SU-DHL-6 (cell line): ENCODE data around the gene RAB31.

ENCODE experiments used
- H2AFZ ChIP-seq: fragments of 200-600 bp; sonication (generic); 2 replicates; pipeline ENCODE4 v1.6.1; 2014; ENCODE audit warnings: low read depth, mild to moderate bottlenecking, moderate library complexity, mixed read lengths, antibody characterized with exemption, low read length; ENCODE audit not compliant: severe bottlenecking
- H3F3A ChIP-seq: fragments of 200-600 bp; shearing (Covaris generic); 2 replicates; pipeline ENCODE4 v1.6.0; 2016; ENCODE audit warnings: antibody characterized with exemption, mild to moderate bottlenecking; ENCODE audit not compliant: insufficient read depth
- H3K27ac ChIP-seq: fragments of 200-600 bp; sonication (generic); 2 replicates; pipeline ENCODE4 v1.5.1; 2016; ENCODE audit warnings: low read depth, mild to moderate bottlenecking, low read length, moderate library complexity, mixed read lengths
- H3K27me3 ChIP-seq: fragments of 200-600 bp; sonication (generic), shearing (Covaris generic); 2 replicates; pipeline ENCODE4 v1.6.0; 2014; ENCODE audit warnings: mild to moderate bottlenecking, low read length
- H3K36me3 ChIP-seq: fragments of 200-600 bp; sonication (generic); 2 replicates; pipeline ENCODE4 v1.6.1; 2014; ENCODE audit warnings: mild to moderate bottlenecking, low read length, mixed read lengths
- H3K4me2 ChIP-seq: fragments of 300-600, 200-600 bp; shearing (Covaris generic), sonication (generic); 2 replicates; pipeline ENCODE4 v1.6.0; 2014; ENCODE audit warnings: low read length, low read depth, mild to moderate bottlenecking; ENCODE audit not compliant: poor library complexity, severe bottlenecking
- H3K4me3 ChIP-seq: fragments of 200-600 bp; sonication (generic); 2 replicates; pipeline ENCODE4 v1.5.1; 2014; ENCODE audit warnings: antibody characterized with exemption, low read length, mild to moderate bottlenecking, mixed read lengths; ENCODE audit not compliant: insufficient read depth, poor library complexity, severe bottlenecking
- H3K79me2 ChIP-seq: fragments of 200-600 bp; sonication (generic); 2 replicates; pipeline ENCODE4 v1.6.1; 2014; ENCODE audit warnings: mild to moderate bottlenecking, low read length, moderate library complexity; ENCODE audit not compliant: insufficient read depth
- H3K9ac ChIP-seq: fragments of 200-600 bp; sonication (generic); 2 replicates; pipeline ENCODE4 v1.7.0; 2014; ENCODE audit warnings: mild to moderate bottlenecking, low read length
- H3K9me2 ChIP-seq: fragments of 200-600 bp; sonication (generic); replicated peaks from 2 replicates; pipeline ENCODE4 v1.6.1; 2014; ENCODE audit warnings: low read length; ENCODE audit not compliant: insufficient read depth
- H3K9me3 ChIP-seq: fragments of 200-600 bp; sonication (generic); 2 replicates; pipeline ENCODE4 v1.6.1; 2014; ENCODE audit warnings: low read length, mixed read lengths; ENCODE audit not compliant: insufficient read depth
- H4K20me1 ChIP-seq: fragments of 200-600 bp; sonication (generic); 2 replicates; pipeline ENCODE4 v1.6.1; 2014; ENCODE audit warnings: low read depth, mild to moderate bottlenecking, antibody characterized with exemption, low read length, moderate library complexity, mixed read lengths
- EZH2phosphoT487 ChIP-seq: fragments of 200-600 bp; sonication (generic), shearing (Covaris generic); conservative IDR thresholded peaks from 2 replicates; pipeline ENCODE4 v1.6.1; 2018; ENCODE audit warnings: mild to moderate bottlenecking, antibody characterized with exemption, low read length, moderate library complexity, mixed read lengths
- TF ChIP-seq, protein P1 (sequence below): fragments of 200-600 bp; sonication (generic); IDR thresholded peaks from one replicate; pipeline ENCODE4 v1.5.1; 2017; ENCODE audit warnings: antibody characterized with exemption, mild to moderate bottlenecking, low read length, moderate library complexity; ENCODE audit not compliant: insufficient read depth, poor library complexity, severe bottlenecking

The RAB31 gene

DNA sequence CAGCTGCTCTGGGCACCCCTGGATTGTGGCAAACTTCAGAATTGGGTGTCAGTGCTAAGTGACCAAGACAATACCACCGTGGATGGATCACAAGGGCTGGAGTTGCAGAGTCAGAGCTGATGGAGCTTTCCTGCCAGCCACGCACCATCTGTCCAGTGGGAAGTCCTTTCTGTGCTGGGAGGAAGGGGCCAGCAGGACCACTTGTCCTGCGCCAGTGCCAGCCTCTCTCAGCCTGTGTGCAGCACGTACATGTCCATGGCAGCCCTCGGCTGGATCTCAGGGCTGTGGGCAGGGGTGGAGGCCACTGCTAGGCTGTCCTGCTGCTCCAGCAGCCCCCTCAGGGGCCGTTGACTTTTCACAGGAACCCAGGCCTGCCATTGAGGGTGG is 33.3 kb downstream of the RAB31 start:
- Histone ChIP-seq H3K36me3 (no peaks in the 10 kb centered on the region), H3K79me2 (no peaks in the 10 kb centered on the region), H3K9me3 (no peaks in the 10 kb centered on the region), H3K9ac (no peak overlapping the region), H3K9me2 (no peaks in the 10 kb centered on the region; the same call in 1 of the 2 replicates), H3K27ac (no peak overlapping the region), H3K4me2 (no peak overlapping the region), H2AFZ (no peak overlapping the region), H3F3A (no peaks in the 10 kb centered on the region), H3K4me3 (no peak overlapping the region), H3K27me3 (no peaks in the 10 kb centered on the region), H4K20me1 (no peaks in the 10 kb centered on the region)
- TF ChIP-seq, protein P1, sequence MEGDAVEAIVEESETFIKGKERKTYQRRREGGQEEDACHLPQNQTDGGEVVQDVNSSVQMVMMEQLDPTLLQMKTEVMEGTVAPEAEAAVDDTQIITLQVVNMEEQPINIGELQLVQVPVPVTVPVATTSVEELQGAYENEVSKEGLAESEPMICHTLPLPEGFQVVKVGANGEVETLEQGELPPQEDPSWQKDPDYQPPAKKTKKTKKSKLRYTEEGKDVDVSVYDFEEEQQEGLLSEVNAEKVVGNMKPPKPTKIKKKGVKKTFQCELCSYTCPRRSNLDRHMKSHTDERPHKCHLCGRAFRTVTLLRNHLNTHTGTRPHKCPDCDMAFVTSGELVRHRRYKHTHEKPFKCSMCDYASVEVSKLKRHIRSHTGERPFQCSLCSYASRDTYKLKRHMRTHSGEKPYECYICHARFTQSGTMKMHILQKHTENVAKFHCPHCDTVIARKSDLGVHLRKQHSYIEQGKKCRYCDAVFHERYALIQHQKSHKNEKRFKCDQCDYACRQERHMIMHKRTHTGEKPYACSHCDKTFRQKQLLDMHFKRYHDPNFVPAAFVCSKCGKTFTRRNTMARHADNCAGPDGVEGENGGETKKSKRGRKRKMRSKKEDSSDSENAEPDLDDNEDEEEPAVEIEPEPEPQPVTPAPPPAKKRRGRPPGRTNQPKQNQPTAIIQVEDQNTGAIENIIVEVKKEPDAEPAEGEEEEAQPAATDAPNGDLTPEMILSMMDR: no peak
- no peak for TF ChIP-seq EZH2phosphoT487

DNA sequence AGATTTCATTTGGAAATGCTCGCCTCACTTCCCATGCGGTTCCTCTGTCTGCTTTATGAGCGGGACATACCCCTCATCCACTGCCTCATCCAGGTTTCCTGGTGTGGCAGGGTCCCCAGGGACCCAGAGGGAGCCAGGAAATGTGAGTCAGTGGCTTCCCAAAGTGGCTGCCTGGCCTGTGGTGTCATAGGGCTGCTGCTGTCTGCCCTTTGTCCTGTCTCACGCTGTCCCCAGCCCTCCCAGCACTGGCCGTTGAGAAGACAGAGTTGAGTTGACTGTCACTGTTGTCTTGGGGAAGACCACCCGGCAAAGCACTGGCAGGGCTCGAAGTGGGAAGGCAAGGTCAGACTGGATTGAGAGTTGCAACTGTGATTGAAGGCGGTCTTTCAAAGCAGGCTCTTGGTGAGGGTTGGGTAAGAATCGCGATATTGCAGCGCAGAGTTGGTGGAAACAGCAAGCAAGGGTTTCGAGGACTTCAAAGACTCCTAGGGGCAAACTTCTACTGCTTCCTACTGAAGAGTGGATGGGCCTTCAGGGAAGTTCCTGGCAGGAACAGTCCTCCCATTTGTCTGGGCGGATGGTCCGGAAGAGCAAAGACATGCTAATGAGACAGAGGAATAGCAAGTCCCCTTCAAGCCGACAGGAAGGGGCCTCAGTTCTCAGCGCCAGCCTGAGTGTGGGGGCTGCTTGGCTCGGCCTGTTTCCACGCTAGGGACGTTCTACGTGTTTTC is 33.9 kb downstream of the RAB31 start:
- Histone ChIP-seq H3K4me3 (no peak overlapping the region), H3F3A (no peaks in the 10 kb centered on the region), H2AFZ (no peak overlapping the region), H3K27me3 (no peaks in the 10 kb centered on the region), H3K36me3 (no peaks in the 10 kb centered on the region), H3K27ac (no peak overlapping the region), H3K79me2 (no peaks in the 10 kb centered on the region), H3K4me2 (no peak overlapping the region), H3K9ac (no peak overlapping the region), H3K9me2 (no peaks in the 10 kb centered on the region; the same call in 1 of the 2 replicates), H3K9me3 (no peaks in the 10 kb centered on the region), H4K20me1 (no peaks in the 10 kb centered on the region)
- no peak for TF ChIP-seq EZH2phosphoT487
- TF ChIP-seq, protein P1: no peak

DNA sequence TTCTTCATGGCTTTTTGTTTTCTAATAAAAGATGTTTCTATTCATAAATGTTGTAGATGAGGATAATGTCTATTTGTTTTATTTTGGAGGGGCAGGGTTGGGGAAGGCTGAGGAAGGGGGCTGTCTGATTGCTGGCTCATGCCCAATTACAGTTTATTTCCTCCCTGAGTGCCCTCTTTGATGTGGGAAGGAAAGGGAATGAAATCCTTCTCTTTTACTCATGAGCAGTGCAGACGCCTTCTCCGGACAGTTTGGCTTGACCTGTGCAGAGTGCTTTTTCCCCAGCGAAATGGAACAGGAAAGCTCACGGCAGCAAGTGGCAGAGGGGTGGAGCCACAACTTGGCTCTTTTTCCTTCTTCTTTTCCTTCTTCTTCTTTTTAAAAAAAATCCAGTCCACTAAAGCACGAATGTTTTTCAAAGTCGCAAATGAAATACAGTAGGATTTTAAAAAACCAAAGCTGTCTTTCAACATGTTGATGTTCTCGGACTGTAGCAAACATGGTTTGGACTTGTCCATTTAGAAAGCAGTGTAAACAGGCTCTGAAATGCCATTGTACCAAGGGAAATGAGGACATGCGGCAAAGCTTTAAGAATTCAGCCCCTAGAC is 34.5 kb downstream of the RAB31 start:
- Histone ChIP-seq H3K4me2 (no peak overlapping the region), H3K36me3 (no peaks in the 10 kb centered on the region), H3K27me3 (no peaks in the 10 kb centered on the region), H3K79me2 (no peaks in the 10 kb centered on the region), H4K20me1 (no peaks in the 10 kb centered on the region), H3K9me2 (no peaks in the 10 kb centered on the region; the same call in 1 of the 2 replicates), H3K9me3 (no peaks in the 10 kb centered on the region), H3K4me3 (no peak overlapping the region), H3K9ac (no peak overlapping the region), H3F3A (no peaks in the 10 kb centered on the region), H3K27ac (no peak overlapping the region), H2AFZ (no peak overlapping the region)
- TF ChIP-seq, protein P1: no peak
- no peak for TF ChIP-seq EZH2phosphoT487
